Psoas muscle (tissue), 8 donors: ENCODE data around the gene MTFR1L. TPM values are rescaled to one million over a fixed set of nuclear protein-coding genes. Genes with fewer than 3 reads are reported as not detected.

ENCODE experiments used
- ATAC-seq, 4 donors: fragments of 200-7000 bp; cut with Tn5 transposase; one replicate each; pipeline ENCODE4 v1.9.1; 2020; ENCODE audit warnings: moderate library complexity in 3 of 4, mild to moderate bottlenecking in 2 of 4
- DNase-seq, 2 donors: peaks; one replicate each; pipeline ENCODE4 v3.0.0-alpha.2; 2020
- H3K27ac ChIP-seq: fragments of 200-600 bp; one replicate; pipeline ENCODE4 v1.8.0; 2022
- H3K27me3 ChIP-seq, 3 donors: fragments of 200-600 bp in 1 of 3; one replicate each; pipeline versions ENCODE4 v1.6.1 to v1.8.0; 2013 to 2022; ENCODE audit warnings: low read length in 2 of 3, mild to moderate bottlenecking in 2 of 3, moderate library complexity in 1 of 3; ENCODE audit not compliant: insufficient read depth in 3 of 3
- H3K36me3 ChIP-seq, 2 donors: fragments of 200-600 bp in 1 of 2; one replicate each; pipeline versions ENCODE4 v1.6.1 to v1.8.0; 2013 to 2022; ENCODE audit warnings: low read depth in 1 of 2, mild to moderate bottlenecking in 1 of 2, moderate library complexity in 1 of 2; ENCODE audit not compliant: insufficient read depth in 1 of 2
- H3K4me1 ChIP-seq: fragments of 200-600 bp; one replicate; pipeline ENCODE4 v1.8.0; 2022
- H3K4me3 ChIP-seq: fragments of 200-600 bp; one replicate; pipeline ENCODE4 v1.8.0; 2022; ENCODE audit warnings: mild to moderate bottlenecking
- H3K9me3 ChIP-seq: fragments of 200-600 bp; one replicate; pipeline ENCODE4 v1.8.0; 2022
- WGBS, 3 donors: extraction: QIAGEN DNeasy Blood & Tissue Kit; methylation state at CpG; one replicate each; pipeline versions ENCODE4 v1.1.6 to v1.1.7; 2013; 5-methylcytosine and 5-hydroxymethylcytosine counted together
- intact Hi-C, 2 donors: fragments of 100-400 bp; cut with DNase I; formaldehyde crosslinking; loops; one replicate each; pipeline versions ENCODE4 v1.11.0 to v1.14.2; 2022
- polyA plus RNA-seq, 3 donors: library from polyadenylated mRNA; stranded (reverse); fragments of 200-250 nt; gene quantifications; one replicate each; pipeline ENCODE4 v1.2.3, GENCODE V29; 2013
- total RNA-seq, 4 donors: library from RNA; stranded (reverse); fragmentation: NEBNext Ultra II Directional in 2 of 4; extraction: Animal tissue kit (Norgen Biotek cat#: 25700) in 2 of 4; gene quantifications; one replicate each; pipeline versions ENCODE4 v1.2.1 to v1.2.4, GENCODE V29; 2021 to 2023
- TF ChIP-seq, protein P1 (sequence below): fragments of 200-600 bp; IDR thresholded peaks from one replicate; pipeline ENCODE4 v1.8.0; 2022; ENCODE audit warnings: antibody characterized with exemption
- donor health status: healthy with polysubstance abuse.
- donor health status: DM: no; HTN: no; CAD: no; lungs with moderate emphysema.
- donor health status: Bipolar disorder and iron deficiency.
- donor health status: healthy.
- donor health status: DM: yes; HTN: yes; CAD: no.
- donor health status: DM: no; HTN: no; CAD: no.
- donor health status: DM: no; HTN: no; CAD: no.
- donor health status: DM: yes; HTN: yes; CAD: no.

MTFR1L gene
- total and polyA plus RNA-seq, 7 donors, result 85.2 to 135 (median 99.2) TPM

DNA sequence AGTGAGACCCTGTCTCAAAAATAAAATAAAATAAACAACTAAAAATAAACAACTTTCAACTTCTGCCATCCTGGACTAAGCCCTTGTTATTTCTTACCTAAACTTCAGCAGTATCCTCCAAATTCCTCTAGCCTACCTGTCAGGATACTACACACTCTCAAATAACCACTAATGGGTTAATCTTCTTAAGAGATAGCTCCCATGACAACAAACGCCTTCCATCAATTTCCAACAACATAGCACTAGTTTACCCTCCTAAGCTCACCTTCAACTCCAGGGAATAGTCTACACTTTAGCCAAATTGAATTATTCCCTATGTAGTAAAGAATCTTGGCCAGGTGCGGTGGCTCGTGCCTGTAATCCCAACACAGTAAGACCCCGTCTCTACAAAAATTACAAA, 28.2 kb downstream of the MTFR1L start:
- intact Hi-C loops, result no loop called here
- WGBS, 3 donors, result 71 to 76% (median 73%) methylated on average over 4 of the region's 4 CpGs
- Histone ChIP-seq H3K27ac (no peak overlapping the region), H3K4me1 (no peaks in the 10 kb centered on the region), H3K9me3 (no peaks in the 10 kb centered on the region), H3K27me3 (no peaks in the 10 kb centered on the region), H3K36me3 (no peaks in the 10 kb centered on the region), H3K4me3 (no peak overlapping the region)
- TF ChIP-seq, protein P1, sequence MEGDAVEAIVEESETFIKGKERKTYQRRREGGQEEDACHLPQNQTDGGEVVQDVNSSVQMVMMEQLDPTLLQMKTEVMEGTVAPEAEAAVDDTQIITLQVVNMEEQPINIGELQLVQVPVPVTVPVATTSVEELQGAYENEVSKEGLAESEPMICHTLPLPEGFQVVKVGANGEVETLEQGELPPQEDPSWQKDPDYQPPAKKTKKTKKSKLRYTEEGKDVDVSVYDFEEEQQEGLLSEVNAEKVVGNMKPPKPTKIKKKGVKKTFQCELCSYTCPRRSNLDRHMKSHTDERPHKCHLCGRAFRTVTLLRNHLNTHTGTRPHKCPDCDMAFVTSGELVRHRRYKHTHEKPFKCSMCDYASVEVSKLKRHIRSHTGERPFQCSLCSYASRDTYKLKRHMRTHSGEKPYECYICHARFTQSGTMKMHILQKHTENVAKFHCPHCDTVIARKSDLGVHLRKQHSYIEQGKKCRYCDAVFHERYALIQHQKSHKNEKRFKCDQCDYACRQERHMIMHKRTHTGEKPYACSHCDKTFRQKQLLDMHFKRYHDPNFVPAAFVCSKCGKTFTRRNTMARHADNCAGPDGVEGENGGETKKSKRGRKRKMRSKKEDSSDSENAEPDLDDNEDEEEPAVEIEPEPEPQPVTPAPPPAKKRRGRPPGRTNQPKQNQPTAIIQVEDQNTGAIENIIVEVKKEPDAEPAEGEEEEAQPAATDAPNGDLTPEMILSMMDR, result no peak
- DNase-seq (no peak), ATAC-seq (no peak)

DNA sequence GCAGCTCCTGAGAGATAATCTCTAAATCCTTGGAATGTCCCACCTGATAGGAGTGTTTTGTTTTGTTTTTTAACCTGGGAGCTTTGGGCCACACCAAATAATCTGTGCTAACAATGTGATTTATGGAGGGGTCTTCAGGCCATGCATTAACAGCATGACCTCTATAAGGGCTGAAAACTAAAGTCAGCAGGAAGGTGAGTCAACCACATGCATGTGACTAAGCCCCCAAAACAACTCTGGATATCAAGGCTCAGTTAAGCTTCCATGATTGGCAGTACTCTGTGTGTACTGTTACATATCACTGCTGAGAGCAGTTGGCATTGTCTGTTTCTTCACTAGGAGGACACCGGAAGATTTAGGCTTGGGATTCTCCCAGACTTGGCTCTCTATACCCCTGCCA, 28.8 kb downstream of the MTFR1L start:
- TF ChIP-seq, protein P1, result no peak
- 27 to 61% (median 32%) methylated on average over 1 of the region's 1 CpG for WGBS, 3 donors
- no peaks in the 10 kb centered on the region for H3K9me3 ChIP-seq

DNA sequence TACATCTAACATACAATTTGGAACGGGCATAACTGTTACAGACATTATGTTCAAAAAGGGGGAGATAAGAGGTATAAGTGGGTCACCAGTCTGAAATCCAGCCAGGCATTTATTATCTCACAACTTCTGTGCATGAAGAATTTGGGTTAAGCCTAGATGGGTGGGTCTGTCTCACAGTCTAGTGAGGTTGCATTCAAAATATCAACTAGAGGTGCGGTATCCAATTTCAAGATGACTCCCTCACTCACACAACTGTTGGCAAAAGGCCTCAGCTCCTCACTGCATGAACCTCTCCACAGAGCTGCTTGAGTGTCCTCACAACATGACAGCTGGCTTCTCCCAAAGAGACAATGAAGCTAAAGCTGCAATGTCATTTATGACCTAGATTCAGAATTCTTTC, 34.8 kb downstream of the MTFR1L start:
- H3K9me3 ChIP-seq, result no peaks in the 10 kb centered on the region
- WGBS, 3 donors, result 87 to 94% (median 91%) methylated on average over 2 of the region's 2 CpGs
- peaks cover 7% of the 10 kb centered on the region for H3K4me1 ChIP-seq
- no peak for ATAC-seq
- DNase-seq, result no peak
- H3K4me3 ChIP-seq, result no peak overlapping the region
- no peaks in the 10 kb centered on the region for H3K27me3 ChIP-seq
- H3K36me3 ChIP-seq, result no peaks in the 10 kb centered on the region
- intact Hi-C loops, result no loop called here
- H3K27ac ChIP-seq, result no peak overlapping the region
- TF ChIP-seq, protein P1, result no peak

More for the DNA sequence above, 28.8 kb downstream of the MTFR1L start:
- Histone ChIP-seq H3K4me3 (no peak overlapping the region), H3K4me1 (no peaks in the 10 kb centered on the region), H3K27ac (no peak overlapping the region), H3K27me3 (no peaks in the 10 kb centered on the region), H3K36me3 (no peaks in the 10 kb centered on the region)
- ATAC-seq (no peak), DNase-seq (no peak)
- intact Hi-C loops, result no loop called here

DNA sequence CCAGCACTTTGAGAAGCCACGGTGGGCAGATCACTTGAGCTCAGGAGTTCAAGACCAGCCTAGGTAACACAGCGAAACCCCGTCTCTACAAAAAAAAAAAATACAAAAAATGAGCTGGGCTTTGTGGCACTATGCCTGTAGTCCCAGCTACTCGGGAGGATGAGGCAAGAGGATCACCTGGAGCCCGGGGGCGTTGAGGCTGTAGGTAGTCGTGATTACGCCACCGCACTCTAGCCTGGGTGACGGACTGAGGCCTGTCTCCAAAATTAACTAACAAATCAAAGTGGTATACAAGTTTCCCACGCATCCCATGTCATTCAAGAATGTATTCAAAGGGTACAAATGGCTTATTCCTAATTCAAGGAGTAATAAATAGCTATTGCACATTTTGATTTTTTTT, 37.1 kb downstream of the MTFR1L start:
- Histone ChIP-seq H3K4me3 (no peak overlapping the region), H3K4me1 (peaks cover 7% of the 10 kb centered on the region), H3K9me3 (no peaks in the 10 kb centered on the region), H3K36me3 (no peaks in the 10 kb centered on the region), H3K27me3 (no peaks in the 10 kb centered on the region), H3K27ac (no peak overlapping the region)
- 86 to 92% (median 89%) methylated on average over 11 of the region's 11 CpGs for WGBS, 3 donors
- TF ChIP-seq, protein P1, result no peak
- DNase-seq (no peak), ATAC-seq (no peak)
- intact Hi-C loops, result no loop called here

DNA sequence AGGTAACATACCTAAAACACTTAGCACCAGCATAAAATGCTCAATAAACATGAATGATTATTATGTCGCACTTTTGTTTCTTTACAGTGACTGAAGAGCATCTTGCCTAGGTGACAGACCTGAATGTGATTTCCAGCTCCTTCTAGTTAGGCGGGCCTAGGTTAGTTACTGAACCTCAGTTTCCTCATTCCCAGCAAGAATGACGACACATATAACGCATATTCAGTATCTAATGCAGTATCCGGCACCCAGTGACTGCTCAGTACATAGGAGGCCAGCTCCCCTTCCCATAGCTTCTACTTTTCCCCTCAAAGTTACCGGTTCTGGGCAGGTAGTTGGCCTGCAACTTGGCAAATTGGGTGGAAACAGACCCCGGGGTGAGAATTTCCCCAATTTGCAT, 38.7 kb downstream of the MTFR1L start:
- DNase-seq (no peak), ATAC-seq (no peak)
- H3K27ac ChIP-seq, result no peak overlapping the region
- intact Hi-C loops, result no loop called here
- TF ChIP-seq, protein P1, result no peak
- WGBS, 3 donors, result 47 to 51% (median 48%) methylated on average over 7 of the region's 7 CpGs
- H3K36me3 ChIP-seq, result no peaks in the 10 kb centered on the region
- peak overlapping the region; percentile 75 for H3K4me3 ChIP-seq
- no peaks in the 10 kb centered on the region for H3K27me3 ChIP-seq
- peaks cover 7% of the 10 kb centered on the region for H3K4me1 ChIP-seq
- H3K9me3 ChIP-seq, result no peaks in the 10 kb centered on the region
